ENCODE results near the gene SETD5. TPM values are rescaled to one million over a fixed set of nuclear protein-coding genes. Genes with fewer than 3 reads are reported as not detected.

SETD5 gene
- total RNA-seq, 1 experiment from 2014 or later = 151 TPM

DNA sequence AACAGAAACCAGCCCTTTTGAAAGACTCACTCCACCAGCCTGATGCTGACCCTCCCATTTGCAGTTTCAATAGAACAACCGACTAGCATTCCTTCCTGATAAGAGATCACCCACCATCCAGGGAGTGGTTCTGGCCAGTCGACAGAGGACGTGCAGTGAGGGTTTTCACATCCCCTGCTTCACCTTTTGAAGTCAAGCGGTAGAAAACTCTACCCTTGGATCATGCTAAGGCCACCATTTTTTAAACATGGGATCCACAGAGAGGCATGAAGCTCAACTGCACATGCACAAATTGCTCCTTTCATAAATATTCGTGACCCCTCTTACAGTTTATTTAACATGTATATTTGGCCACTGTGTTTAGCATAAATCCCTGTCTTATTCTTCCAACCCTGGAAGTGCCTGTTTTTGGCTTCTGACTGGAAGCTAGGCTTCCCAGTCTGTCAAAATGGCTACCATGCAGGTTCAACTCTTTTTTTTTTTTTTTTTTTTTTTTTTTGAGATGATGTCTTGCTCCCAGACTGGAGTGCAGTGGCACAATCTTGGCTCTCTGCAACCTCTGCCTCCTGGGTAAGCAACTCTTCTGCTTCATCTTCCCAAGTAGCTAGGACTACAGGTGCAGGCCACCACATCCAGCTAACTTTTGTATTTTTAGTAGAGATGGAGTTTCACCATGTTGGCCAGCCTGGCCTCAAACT lies 35.6 kb upstream of the SETD5 start:
- Histone ChIP-seq H3K27ac (ENCODE audit: low read depth, low read length, poor library complexity, severe bottlenecking) (no peak overlapping the region), H3K4me3 (ENCODE audit: low read depth, low read length, poor library complexity, severe bottlenecking) (no peak overlapping the region), H3K9me3 (ENCODE audit: low read depth, low read length, poor library complexity, severe bottlenecking) (no peaks in the 10 kb centered on the region), H3K27me3 (replicated peaks; ENCODE audit: insufficient read depth, low read depth, low read length, poor library complexity) (no peaks in the 10 kb centered on the region), H3K36me3 (ENCODE audit: insufficient read depth, low read length, poor library complexity, severe bottlenecking) (peaks cover 23% of the 10 kb centered on the region), H3K4me1 (ENCODE audit: insufficient read depth, low read length, poor library complexity, severe bottlenecking) (peaks cover 11% of the 10 kb centered on the region)
- no peak for DNase-seq (ENCODE audit: low spot score)
- ChIA-PET CTCF (no interaction called here), POLR2A (ENCODE audit: low non-redundant PET) (no interaction called here)
- intact Hi-C loops (cut with micrococcal nuclease; ENCODE audit: unreplicated experiment) = loop anchor here (2.0 kb wide), 2 partner anchors 35 to 61 kb away; partner anchors contain the start of gene SETD5
- no peak for TF ChIP-seq EZH2 (IDR thresholded peaks at IDR 0.05; ENCODE audit: borderline replicate concordance, low read depth, low read length, poor library complexity, severe bottlenecking)
- TF ChIP-seq, protein P1, sequence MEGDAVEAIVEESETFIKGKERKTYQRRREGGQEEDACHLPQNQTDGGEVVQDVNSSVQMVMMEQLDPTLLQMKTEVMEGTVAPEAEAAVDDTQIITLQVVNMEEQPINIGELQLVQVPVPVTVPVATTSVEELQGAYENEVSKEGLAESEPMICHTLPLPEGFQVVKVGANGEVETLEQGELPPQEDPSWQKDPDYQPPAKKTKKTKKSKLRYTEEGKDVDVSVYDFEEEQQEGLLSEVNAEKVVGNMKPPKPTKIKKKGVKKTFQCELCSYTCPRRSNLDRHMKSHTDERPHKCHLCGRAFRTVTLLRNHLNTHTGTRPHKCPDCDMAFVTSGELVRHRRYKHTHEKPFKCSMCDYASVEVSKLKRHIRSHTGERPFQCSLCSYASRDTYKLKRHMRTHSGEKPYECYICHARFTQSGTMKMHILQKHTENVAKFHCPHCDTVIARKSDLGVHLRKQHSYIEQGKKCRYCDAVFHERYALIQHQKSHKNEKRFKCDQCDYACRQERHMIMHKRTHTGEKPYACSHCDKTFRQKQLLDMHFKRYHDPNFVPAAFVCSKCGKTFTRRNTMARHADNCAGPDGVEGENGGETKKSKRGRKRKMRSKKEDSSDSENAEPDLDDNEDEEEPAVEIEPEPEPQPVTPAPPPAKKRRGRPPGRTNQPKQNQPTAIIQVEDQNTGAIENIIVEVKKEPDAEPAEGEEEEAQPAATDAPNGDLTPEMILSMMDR (conservative IDR thresholded peaks at IDR 0.05; ENCODE audit: low read depth, low read length) = no peak
- BruUV-seq (replicated peaks) = no TSS peak

GRCh38 chr3:9362731-9363530 lies 34.5 kb upstream of the SETD5 start, which contains the start of gene THUMPD3:
TSS of gene THUMPD3 (plus strand) at chr3:9363054. CDS start at chr3:9365069, 2,015 bp downstream.
- peak within 1 kb of the TSS; percentile 85 for H3K27ac ChIP-seq (ENCODE audit: low read depth, low read length, poor library complexity, severe bottlenecking)
- ChIA-PET CTCF (no interaction called here), POLR2A (ENCODE audit: low non-redundant PET) (interaction anchor here (0.7 to 0.9 kb wide), 2 partner anchors 33 to 35 kb away, joined by 5 to 11 read pairs; partner anchors contain the start of gene SETD5)
- H3K36me3 ChIP-seq (ENCODE audit: insufficient read depth, low read length, poor library complexity, severe bottlenecking) = peaks cover 31% of the 10 kb centered on the region
- peak; percentile 96 for DNase-seq (ENCODE audit: low spot score)
- no peak for TF ChIP-seq EZH2 (IDR thresholded peaks at IDR 0.05; ENCODE audit: borderline replicate concordance, low read depth, low read length, poor library complexity, severe bottlenecking)
- TF ChIP-seq, protein P1 (conservative IDR thresholded peaks at IDR 0.05; ENCODE audit: low read depth, low read length) = no peak
- H3K4me3 ChIP-seq (ENCODE audit: low read depth, low read length, poor library complexity, severe bottlenecking) = peak within 1 kb of the TSS; percentile 68
- H3K4me1 ChIP-seq (ENCODE audit: insufficient read depth, low read length, poor library complexity, severe bottlenecking) = peaks cover 11% of the 10 kb centered on the region
- no peaks in the 10 kb centered on the region for H3K27me3 ChIP-seq (replicated peaks; ENCODE audit: insufficient read depth, low read depth, low read length, poor library complexity)
- intact Hi-C loops (cut with micrococcal nuclease; ENCODE audit: unreplicated experiment) = loop anchor here (2.0 kb wide), 2 partner anchors 34 to 60 kb away; partner anchors contain the start of gene SETD5
- BruUV-seq (replicated peaks) = TSS peak; percentile 63
- no peaks in the 10 kb centered on the region for H3K9me3 ChIP-seq (ENCODE audit: low read depth, low read length, poor library complexity, severe bottlenecking)

- no peaks in the 10 kb centered on the region for H3K27me3 ChIP-seq (replicated peaks; ENCODE audit: insufficient read depth, low read depth, low read length, poor library complexity)
- H3K27ac ChIP-seq (ENCODE audit: low read depth, low read length, poor library complexity, severe bottlenecking) = no peak overlapping the region
- DNase-seq (ENCODE audit: low spot score) = no peak
- CTCF ChIA-PET = no interaction called here
- H3K36me3 ChIP-seq (ENCODE audit: insufficient read depth, low read length, poor library complexity, severe bottlenecking) = peaks cover 82% of the 10 kb centered on the region
- H3K4me1 ChIP-seq (ENCODE audit: insufficient read depth, low read length, poor library complexity, severe bottlenecking) = no peaks in the 10 kb centered on the region
- no TSS peak for BruUV-seq (replicated peaks)
- H3K4me3 ChIP-seq (ENCODE audit: low read depth, low read length, poor library complexity, severe bottlenecking) = no peak overlapping the region
- POLR2A ChIA-PET (ENCODE audit: low non-redundant PET) = no interaction called here
- no peak for TF ChIP-seq EZH2 (IDR thresholded peaks at IDR 0.05; ENCODE audit: borderline replicate concordance, low read depth, low read length, poor library complexity, severe bottlenecking)
- TF ChIP-seq, protein P1 (conservative IDR thresholded peaks at IDR 0.05; ENCODE audit: low read depth, low read length) = no peak
- intact Hi-C loops (cut with micrococcal nuclease; ENCODE audit: unreplicated experiment) = no loop called here
- no peaks in the 10 kb centered on the region for H3K9me3 ChIP-seq (ENCODE audit: low read depth, low read length, poor library complexity, severe bottlenecking)
Measured at GRCh38 chr3:9369508-9369907, 27.9 kb upstream of the SETD5 start.

Data from A673 (cell line).